Suprapubic skin (tissue), 3 donors: Measurements from ENCODE around the gene CDK11B.
"Not testable (repeated sequence)": the region's sequence is repeated elsewhere in the genome, so short reads cannot be mapped to it uniquely, and the experiment has no call there.

Experiments
- CTCF ChIP-seq, 2 donors: fragments of 200-600 bp in 1 of 2; fragments of 450-650 bp in 1 of 2; sonication (generic) in 1 of 2; IDR thresholded peaks; one replicate each; pipeline ENCODE4 v1.5.1; 2016 to 2019; ENCODE audit warnings: antibody characterized with exemption in 2 of 2, mild to moderate bottlenecking in 1 of 2, moderate library complexity in 1 of 2
- POLR2AphosphoS5 ChIP-seq, 3 donors: sonication (generic); formaldehyde crosslinking; IDR thresholded peaks; one replicate each; pipeline ENCODE4 v1.6.1; 2017; ENCODE audit warnings: antibody characterized with exemption in 3 of 3

- not testable (repeated sequence) for TF ChIP-seq CTCF, POLR2AphosphoS5 (IDR thresholded peaks at IDR 0.05)
Measured at GRCh38 chr1:1700067-1700466, 41.3 kb upstream of the CDK11B start.
